ENCODE data around the gene WNT11.

The WNT11 gene

GRCh38 chr11:76237914-76238313, 31.6 kb upstream of the WNT11 start:
- no peak for DNase-seq (ENCODE audit: low spot score)

DNA sequence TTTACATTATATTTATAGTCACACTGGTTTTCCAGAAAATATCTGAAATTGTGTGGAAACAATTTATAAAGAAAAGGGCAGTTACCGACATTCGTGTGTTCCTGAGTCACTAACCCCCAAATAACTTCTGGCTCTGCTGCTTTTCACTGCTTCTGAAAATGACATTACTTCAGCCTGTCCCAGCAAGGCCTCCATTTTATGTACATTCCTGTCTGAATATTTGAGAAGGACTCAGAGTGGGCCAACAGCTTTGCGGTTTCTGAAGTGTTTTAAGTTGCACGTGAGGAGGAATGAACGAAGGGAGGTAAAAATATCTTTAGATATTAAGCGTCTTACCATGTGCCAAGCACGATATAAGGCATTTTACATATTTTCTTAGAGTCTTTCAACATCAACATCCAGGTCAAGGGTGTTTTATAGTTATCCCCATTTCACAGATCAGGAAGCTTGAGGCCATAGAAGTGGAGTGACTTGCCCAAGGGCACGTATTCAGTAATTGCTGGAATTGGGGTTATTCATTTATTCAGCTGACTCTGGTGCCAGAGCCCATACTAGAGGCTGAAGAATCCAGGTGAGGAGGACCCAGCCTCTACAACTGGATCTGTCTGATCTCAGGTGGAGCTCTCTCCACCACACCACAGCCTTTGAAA, 30.8 kb upstream of the WNT11 start:
- no peak for DNase-seq (ENCODE audit: low spot score)

GRCh38 chr11:76236092-76236999, 30.0 kb upstream of the WNT11 start:
- peak; percentile 34 for DNase-seq (ENCODE audit: low spot score)

DNA sequence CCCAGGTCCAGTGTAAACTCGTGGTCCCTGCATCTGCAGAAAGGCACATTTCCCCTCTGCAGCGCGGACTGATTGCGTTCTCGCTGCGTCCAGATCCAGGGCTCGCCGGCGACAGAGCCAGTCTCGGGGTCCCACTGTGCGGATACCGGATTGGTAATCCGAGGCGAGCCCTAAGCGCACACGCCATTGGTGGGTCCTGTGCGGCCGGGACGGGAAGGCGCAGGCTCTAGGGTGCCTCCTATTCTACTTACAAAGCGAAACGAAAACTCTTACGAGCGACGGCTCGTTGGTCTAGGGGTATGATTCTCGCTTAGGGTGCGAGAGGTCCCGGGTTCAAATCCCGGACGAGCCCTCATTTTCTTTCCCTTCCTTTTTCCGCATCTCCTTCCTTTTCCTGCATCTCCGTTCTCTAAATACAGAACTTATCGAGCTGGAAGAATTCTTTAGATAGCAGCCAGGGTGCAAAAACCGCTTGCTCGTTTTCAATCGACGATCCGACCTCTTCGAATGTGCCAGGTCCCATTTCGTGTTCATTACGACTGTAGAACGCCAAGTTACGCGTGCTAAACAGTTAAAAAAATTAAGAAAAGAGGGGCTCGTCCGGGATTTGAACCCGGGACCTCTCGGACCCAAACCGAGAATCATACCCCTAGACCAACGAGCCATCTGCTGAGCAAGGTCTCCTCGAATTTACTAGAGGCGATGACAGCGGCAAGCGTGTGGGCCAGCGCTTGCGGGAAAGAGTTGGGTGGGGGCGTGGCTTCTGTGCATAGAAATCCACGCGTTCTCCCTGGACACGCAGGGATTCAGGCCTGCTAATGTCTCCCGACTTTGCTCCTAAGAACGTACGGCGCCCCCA, 29.2 kb upstream of the WNT11 start:
- peak; percentile 91 for DNase-seq (ENCODE audit: low spot score)

DNA sequence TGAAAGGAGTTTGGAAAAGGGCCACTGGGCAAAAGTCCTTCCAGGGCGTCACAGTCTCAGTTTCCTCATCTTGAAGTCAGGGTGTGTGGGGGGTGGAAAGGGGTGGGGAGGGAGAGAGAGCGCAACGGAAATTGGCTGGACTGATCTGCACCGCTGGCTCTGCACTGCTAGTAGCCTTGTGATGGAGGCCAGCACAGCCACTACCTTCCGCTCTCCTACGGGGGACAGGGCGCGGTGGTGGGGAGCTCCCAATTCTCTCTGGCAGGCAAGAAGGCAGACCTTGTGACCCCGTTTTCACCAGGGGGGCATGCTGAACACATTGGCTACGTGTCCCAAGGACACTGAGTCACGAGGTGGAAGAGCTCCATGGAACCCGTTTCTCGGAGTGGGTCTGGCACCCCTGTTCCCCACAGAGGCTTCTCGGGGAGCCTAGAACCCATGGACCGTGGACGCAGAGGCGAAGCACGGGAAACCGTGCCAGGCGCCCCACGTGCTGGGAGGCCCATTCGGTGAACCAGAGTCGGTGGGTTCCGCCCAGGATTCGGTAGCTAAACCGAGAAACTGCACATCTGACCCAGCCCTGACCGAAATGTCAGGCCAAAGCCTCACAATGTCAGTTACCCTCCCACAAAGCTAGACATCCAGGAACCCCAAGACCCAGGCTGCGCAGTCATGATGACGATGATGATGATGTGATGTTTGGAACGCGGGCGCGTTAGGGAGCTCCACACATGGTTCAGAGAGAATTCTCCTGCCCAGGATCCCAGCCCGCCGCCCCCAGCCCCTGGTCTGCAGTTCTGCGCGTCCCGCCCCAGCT, 28.3 kb upstream of the WNT11 start:
- peak; percentile 42 for DNase-seq (ENCODE audit: low spot score)

DNA sequence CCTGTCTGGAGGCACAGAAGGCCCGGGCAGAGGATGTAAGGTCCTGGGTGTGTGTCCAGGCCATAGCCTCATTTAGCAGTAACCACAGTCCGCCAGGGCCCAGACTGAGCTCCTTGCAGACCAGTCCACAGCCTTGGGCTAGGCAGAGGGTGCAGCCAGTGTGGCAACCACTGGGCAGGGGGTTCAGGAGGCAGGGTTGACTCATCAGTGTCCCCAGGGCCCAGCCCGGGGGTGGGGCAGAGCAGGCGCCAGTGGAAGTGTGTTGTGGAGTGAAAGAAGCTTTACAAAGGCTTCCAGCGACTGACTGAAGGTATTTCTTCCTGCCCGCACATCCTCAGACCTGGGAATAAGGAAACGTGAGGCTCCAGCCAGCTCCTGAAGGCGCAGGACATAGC, 27.7 kb upstream of the WNT11 start:
- DNase-seq (ENCODE audit: low spot score): no peak

GRCh38 chr11:76233196-76233921, 27.1 kb upstream of the WNT11 start:
- no peak for DNase-seq (ENCODE audit: low spot score)

DNA sequence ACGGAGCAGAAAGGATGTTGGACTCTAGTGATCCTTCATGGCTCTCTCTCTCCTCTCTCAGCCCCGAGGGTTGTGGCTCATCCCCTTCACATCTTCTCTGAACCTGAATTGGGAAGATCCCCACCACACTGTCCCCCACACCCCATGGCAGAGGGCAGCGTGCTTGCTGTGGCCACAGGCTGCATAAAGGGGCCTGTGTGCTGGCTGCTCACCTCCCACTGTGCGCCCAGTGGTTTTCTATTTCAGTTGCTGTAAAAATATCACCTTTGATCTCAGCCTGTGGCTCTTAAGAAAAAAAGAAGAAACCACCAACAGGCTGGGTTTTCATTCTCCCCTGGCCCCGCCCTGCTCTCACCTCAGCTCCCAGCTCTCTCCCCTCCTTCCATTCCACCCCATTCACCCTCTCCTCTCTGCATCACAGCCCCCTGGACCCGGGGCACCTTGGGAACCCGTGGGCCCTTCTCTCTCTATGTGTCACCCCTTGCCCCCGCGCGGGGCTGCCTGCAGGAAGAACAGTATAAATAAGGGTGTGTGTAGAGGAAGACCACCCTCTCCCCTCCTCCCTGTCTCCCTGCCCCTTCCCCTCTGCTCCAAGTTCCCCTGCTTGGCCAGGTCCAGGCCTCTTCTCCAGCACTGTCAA, 25.8 kb upstream of the WNT11 start:
- peak; percentile 23 for DNase-seq (ENCODE audit: low spot score)

GRCh38 chr11:76231121-76231738, 24.9 kb upstream of the WNT11 start:
- no peak for DNase-seq (ENCODE audit: low spot score)

DNA sequence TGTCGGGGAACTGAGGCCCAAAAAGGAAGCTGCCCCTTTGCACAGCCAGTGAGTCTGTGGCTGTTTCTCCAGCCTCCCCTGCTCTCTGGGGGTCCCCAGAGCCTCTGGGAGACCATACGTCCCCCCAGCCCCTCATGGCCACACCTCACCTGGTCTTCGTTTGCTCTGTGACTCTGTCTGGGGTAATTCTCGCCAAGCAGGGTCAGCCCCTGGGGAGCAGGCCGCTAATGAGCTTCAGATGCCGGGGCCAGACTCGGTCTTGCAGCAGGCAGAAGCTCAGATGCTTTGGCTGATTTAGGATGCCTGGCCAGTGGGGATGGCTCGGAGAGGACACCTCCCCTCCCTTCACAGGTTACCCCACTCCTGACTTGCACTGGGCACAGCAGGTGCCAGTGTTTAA, 24.1 kb upstream of the WNT11 start:
- DNase-seq (ENCODE audit: low spot score): no peak

GRCh38 chr11:76229690-76230240, 23.5 kb upstream of the WNT11 start:
- no peak for DNase-seq (ENCODE audit: low spot score)

GRCh38 chr11:76228875-76229149, 22.5 kb upstream of the WNT11 start:
- no peak for DNase-seq (ENCODE audit: low spot score)

GRCh38 chr11:76228071-76228874, 22.0 kb upstream of the WNT11 start:
- no peak for DNase-seq (ENCODE audit: low spot score)

DNA sequence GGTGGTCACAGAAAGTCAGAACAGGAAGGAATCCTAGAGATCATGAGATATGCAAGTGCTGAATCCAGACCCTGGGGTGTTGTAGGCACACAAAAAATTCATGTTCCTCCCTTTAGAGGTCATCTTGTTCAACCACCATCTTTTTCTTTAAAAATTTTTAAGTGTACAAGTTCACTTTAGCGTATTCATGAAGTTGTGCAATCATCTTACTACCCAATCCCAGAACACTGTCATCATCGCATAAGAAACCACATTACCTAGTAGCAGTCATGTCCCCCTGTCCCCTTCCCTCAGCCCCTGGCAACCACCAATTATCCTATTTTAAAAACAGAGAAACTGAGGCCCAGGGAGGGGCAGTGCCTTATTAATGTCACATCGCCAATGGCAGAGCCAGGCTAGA, 20.3 kb upstream of the WNT11 start:
- DNase-seq (ENCODE audit: low spot score): no peak

GRCh38 chr11:76225122-76225611, 18.9 kb upstream of the WNT11 start:
- DNase-seq (ENCODE audit: low spot score): no peak

- no peak for DNase-seq (ENCODE audit: low spot score)
Measured at GRCh38 chr11:76224461-76225121, 18.3 kb upstream of the WNT11 start.

GRCh38 chr11:76221365-76221764, 15.1 kb upstream of the WNT11 start:
- DNase-seq (ENCODE audit: low spot score): no peak

- no peak for DNase-seq (ENCODE audit: low spot score)
Measured at GRCh38 chr11:76219243-76219642, 12.9 kb upstream of the WNT11 start.
